Measurements from ENCODE around the gene PAX3. TPM values are rescaled to one million over a fixed set of nuclear protein-coding genes. Genes with fewer than 3 reads are reported as not detected.

PAX3 gene
- total RNA-seq, 1 experiment from 2014 or later = not detected

GRCh38 chr2:222205136-222205535 is 93.7 kb downstream of the PAX3 start:
- peaks cover 3% of the 10 kb centered on the region; the same call in 1 of the 2 replicates for H3K27me3 Mint-ChIP-seq (ENCODE audit: low read depth)

GRCh38 chr2:222203041-222203440 is 95.8 kb downstream of the PAX3 start:
- ChIA-PET CTCF (no interaction called here), POLR2A (no interaction called here)
- no peak overlapping the region for H3K27ac Mint-ChIP-seq
- peaks cover 3% of the 10 kb centered on the region; the same call in 1 of the 2 replicates for H3K27me3 Mint-ChIP-seq (ENCODE audit: low read depth)
- H3K9me3 Mint-ChIP-seq = no peaks in the 10 kb centered on the region
- ATAC-seq = no peak
- no peaks in the 10 kb centered on the region for H3K36me3 Mint-ChIP-seq
- H3K4me3 Mint-ChIP-seq = no peak overlapping the region
- no peak for TF ChIP-seq MAX (CRISPR knock-in tag; IDR thresholded peaks at IDR 0.05)
- no peak for TF ChIP-seq IRF2 (CRISPR knock-in tag; IDR thresholded peaks at IDR 0.05; ENCODE audit: borderline replicate concordance, low read depth)
- TF ChIP-seq MLX (CRISPR knock-in tag; IDR thresholded peaks at IDR 0.05) = no peak
- no peak for TF ChIP-seq KAT7 (CRISPR knock-in tag; IDR thresholded peaks at IDR 0.05; ENCODE audit: borderline replicate concordance)
- no peak for TF ChIP-seq ZNF232 (CRISPR knock-in tag; IDR thresholded peaks at IDR 0.05)
- no peak for DNase-seq (ENCODE audit: low spot score)
- peaks cover 19% of the 10 kb centered on the region for H3K4me1 Mint-ChIP-seq

More at GRCh38 chr2:222205136-222205535, 93.7 kb downstream of the PAX3 start:
- TF ChIP-seq E2F1 (CRISPR knock-in tag; IDR thresholded peaks at IDR 0.05) (no peak), MLX (CRISPR knock-in tag; IDR thresholded peaks at IDR 0.05) (no peak), SMAD3 (CRISPR knock-in tag; IDR thresholded peaks at IDR 0.05; ENCODE audit: borderline replicate concordance) (no peak), ATF2 (CRISPR knock-in tag; IDR thresholded peaks at IDR 0.05; ENCODE audit: borderline replicate concordance, low read depth) (no peak), ZNF138 (CRISPR knock-in tag; conservative IDR thresholded peaks at IDR 0.05) (no peak)
- H3K27ac Mint-ChIP-seq = no peak overlapping the region
- ChIA-PET CTCF (no interaction called here), POLR2A (no interaction called here)
- ATAC-seq = peak; percentile 67
- H3K4me3 Mint-ChIP-seq = no peak overlapping the region
- peaks cover 33% of the 10 kb centered on the region for H3K4me1 Mint-ChIP-seq
- H3K36me3 Mint-ChIP-seq = no peaks in the 10 kb centered on the region
- no peak for DNase-seq (ENCODE audit: low spot score)
- no peaks in the 10 kb centered on the region for H3K9me3 Mint-ChIP-seq

- H3K9me3 Mint-ChIP-seq = no peaks in the 10 kb centered on the region
- ATAC-seq (no peak), DNase-seq (ENCODE audit: low spot score) (no peak)
- no peak overlapping the region for H3K27ac Mint-ChIP-seq
- no peak for TF ChIP-seq ZNF232 (CRISPR knock-in tag; IDR thresholded peaks at IDR 0.05)
- TF ChIP-seq PRRX2 (CRISPR knock-in tag; IDR thresholded peaks at IDR 0.05) = no peak
- no peak for TF ChIP-seq ZNF416 (CRISPR knock-in tag; IDR thresholded peaks at IDR 0.05)
- no peak for TF ChIP-seq NR2C2 (CRISPR knock-in tag; IDR thresholded peaks at IDR 0.05)
- TF ChIP-seq TCF7 (CRISPR knock-in tag; IDR thresholded peaks at IDR 0.05; ENCODE audit: low read depth) = no peak
- TF ChIP-seq CTCF (IDR thresholded peaks at IDR 0.05) = no peak
- no peak for TF ChIP-seq TP53 (CRISPR knock-in tag; IDR thresholded peaks at IDR 0.05)
- POLR2A ChIA-PET = no interaction called here
- peaks cover 2% of the 10 kb centered on the region; the same call in 1 of the 2 replicates for H3K27me3 Mint-ChIP-seq (ENCODE audit: low read depth)
- CTCF ChIA-PET = interaction anchor here (0.9 to 1.5 kb wide), 2 partner anchors 54 to 158 kb away, joined by 4 read pairs; no protein-coding TSS in a partner anchor
- H3K36me3 Mint-ChIP-seq = no peaks in the 10 kb centered on the region
- H3K4me1 Mint-ChIP-seq = peaks cover 7% of the 10 kb centered on the region
- no peak overlapping the region for H3K4me3 Mint-ChIP-seq
Observed at GRCh38 chr2:222196159-222196558, 102.6 kb downstream of the PAX3 start.

Measured in WTC11 (cell line).